ENCODE results near the gene KRCC1. TPM values are rescaled to one million over a fixed set of nuclear protein-coding genes. Genes with fewer than 3 reads are reported as not detected.
"Not testable (repeated sequence)": the region's sequence is repeated elsewhere in the genome, so short reads cannot be mapped to it uniquely, and the experiment has no call there.

The KRCC1 gene
- total RNA-seq, 2 donors from 2014 or later = 9.2 to 14.8 TPM

DNA sequence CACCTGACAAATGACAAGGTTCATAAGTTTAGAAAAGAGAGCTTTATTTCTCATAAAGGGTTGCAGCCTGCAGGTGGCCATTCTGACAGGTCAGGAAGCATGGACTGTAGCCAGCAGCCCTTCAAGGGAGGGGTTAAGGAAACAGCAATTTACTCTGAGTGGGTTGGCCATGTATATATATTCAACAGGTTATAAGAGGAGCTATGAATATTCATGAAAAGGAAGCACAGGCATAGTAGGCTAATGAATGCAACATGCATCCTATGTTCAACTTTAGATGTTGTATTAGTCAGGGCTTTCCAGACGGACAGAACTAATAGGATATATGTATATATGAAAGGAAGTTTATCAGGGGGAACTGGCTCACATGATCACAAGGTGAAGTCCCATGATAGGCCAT is 59.8 kb downstream of the KRCC1 start:
- H3K27ac ChIP-seq = no peak overlapping the region
- H3K4me1 ChIP-seq = no peaks in the 10 kb centered on the region
- 44 to 63% methylated on average over 1 of the region's 1 CpG for WGBS, 2 donors
- H3K36me3 ChIP-seq (replicated peaks in 1 of 2; ENCODE audit: insufficient read depth in 1 of 2, low read depth in 2 of 2) = no peaks in the 10 kb centered on the region
- H3K4me3 ChIP-seq = no peak overlapping the region
- intact Hi-C loops (cut with DNase I) = no loop called here
- no peaks in the 10 kb centered on the region for H3K9me3 ChIP-seq
- no peaks in the 10 kb centered on the region for H3K27me3 ChIP-seq
- no peak for TF ChIP-seq CTCF (IDR thresholded peaks at IDR 0.05)
- DNase-seq (no peak), ATAC-seq (no peak)

DNA sequence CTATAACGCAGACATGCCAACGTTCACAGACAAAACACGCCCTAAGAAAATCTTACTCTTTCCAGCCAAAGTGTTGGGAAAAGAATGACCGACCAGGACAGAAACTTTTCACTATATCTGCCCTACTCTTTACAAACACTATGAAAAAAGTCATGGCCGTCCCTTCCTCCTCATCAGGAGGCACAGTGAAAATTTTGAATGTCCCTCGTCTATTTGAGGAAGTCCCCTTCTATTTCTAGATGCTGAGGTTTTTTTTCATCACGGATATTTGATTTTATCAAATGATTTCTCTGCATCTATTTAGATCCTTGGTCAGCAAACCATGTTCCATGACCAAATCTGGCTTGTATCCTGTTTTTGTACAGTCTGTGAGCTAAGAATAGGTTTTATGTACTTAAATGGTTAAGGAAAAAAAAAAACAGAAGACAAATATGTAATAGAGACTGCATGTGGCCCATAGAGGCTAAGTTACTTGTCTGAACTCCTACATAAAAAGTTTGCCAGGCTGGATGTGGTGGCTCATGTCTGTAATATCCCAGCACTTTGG is 61.2 kb downstream of the KRCC1 start:
- H3K4me1 ChIP-seq; H3K27ac ChIP-seq; intact Hi-C loops (cut with DNase I); H3K4me3 ChIP-seq; H3K36me3 ChIP-seq (replicated peaks in 1 of 2; ENCODE audit: insufficient read depth in 1 of 2, low read depth in 2 of 2); ATAC-seq; H3K27me3 ChIP-seq; H3K9me3 ChIP-seq; DNase-seq: not testable (repeated sequence)
- 72% methylated on average over 7 of the region's 7 CpGs for WGBS, 2 donors

GRCh38 chr2:87992569-87992968 is 63.0 kb downstream of the KRCC1 start:
- H3K4me1 ChIP-seq; H3K27me3 ChIP-seq; H3K27ac ChIP-seq; H3K4me3 ChIP-seq; H3K9me3 ChIP-seq; ATAC-seq; H3K36me3 ChIP-seq (replicated peaks in 1 of 2; ENCODE audit: insufficient read depth in 1 of 2, low read depth in 2 of 2); DNase-seq; intact Hi-C loops (cut with DNase I): not testable (repeated sequence)
- WGBS, 2 donors = 0% methylated on average over 1 of the region's 3 CpGs; no CpG with 5 or more reads in 1 of the 2 donors

DNA sequence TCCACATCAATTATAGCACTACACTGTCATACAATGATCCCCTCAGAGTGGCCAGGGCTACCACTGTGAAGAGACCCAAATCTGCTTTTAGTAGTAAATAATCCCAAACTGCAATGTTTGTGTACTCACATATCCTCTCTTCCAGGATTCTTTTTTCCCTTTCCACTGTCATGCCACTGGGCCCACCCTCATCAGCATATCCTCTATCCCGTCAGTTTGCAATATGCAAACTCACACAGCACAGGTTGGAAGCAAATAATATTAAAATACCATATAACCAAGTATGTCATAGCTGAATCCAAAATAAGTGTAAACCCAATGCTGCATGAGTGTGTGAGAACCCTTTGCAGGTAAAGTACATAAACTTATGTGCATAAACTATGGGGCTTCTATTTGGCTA is 68.1 kb downstream of the KRCC1 start:
- H3K4me1 ChIP-seq; DNase-seq; intact Hi-C loops (cut with DNase I); H3K27me3 ChIP-seq; H3K9me3 ChIP-seq; ATAC-seq; H3K36me3 ChIP-seq (replicated peaks in 1 of 2; ENCODE audit: insufficient read depth in 1 of 2, low read depth in 2 of 2); H3K4me3 ChIP-seq; H3K27ac ChIP-seq: not testable (repeated sequence)
- WGBS, 2 donors = no CpG with 5 or more reads among the region's 1 CpG

DNA sequence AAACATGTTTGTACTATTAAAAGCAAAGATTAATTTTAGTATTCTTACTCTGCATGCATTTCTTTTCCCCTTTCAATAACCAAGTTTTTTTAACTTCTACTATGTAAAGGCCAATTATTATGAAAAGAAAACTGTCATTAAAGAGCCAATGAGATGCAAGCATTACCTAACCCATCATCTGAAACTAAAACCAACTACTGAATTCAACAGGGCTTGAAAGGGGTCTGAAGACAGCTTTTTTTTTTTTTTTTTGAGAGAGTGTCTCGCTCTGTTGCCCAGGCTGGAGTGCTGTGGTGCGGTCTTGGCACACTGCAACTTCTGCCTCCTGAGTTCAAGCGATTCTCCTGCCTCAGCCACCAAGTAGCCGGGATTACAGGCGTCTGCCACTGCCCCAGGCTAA is 69.7 kb downstream of the KRCC1 start:
- H3K9me3 ChIP-seq; H3K27me3 ChIP-seq; H3K36me3 ChIP-seq (replicated peaks in 1 of 2; ENCODE audit: insufficient read depth in 1 of 2, low read depth in 2 of 2); H3K4me1 ChIP-seq; intact Hi-C loops (cut with DNase I); H3K4me3 ChIP-seq; H3K27ac ChIP-seq; DNase-seq; ATAC-seq: not testable (repeated sequence)
- 72% methylated on average over 5 of the region's 5 CpGs; no CpG with 5 or more reads in 1 of the 2 donors for WGBS, 2 donors

- H3K27ac ChIP-seq; H3K4me1 ChIP-seq; intact Hi-C loops (cut with DNase I); H3K9me3 ChIP-seq; H3K36me3 ChIP-seq (replicated peaks in 1 of 2; ENCODE audit: insufficient read depth in 1 of 2, low read depth in 2 of 2); H3K27me3 ChIP-seq; DNase-seq; ATAC-seq; H3K4me3 ChIP-seq: not testable (repeated sequence)
- no CpG with 5 or more reads among the region's 3 CpGs for WGBS, 2 donors
Measured at GRCh38 chr2:87981182-87981581, 74.4 kb downstream of the KRCC1 start.

Small RNA genes lying within 50 kb of the gene (microRNA-seq; reads per million reads assigned to microRNA genes)
- gene MIR4780 (ENCODE audit: borderline number of aligned reads in 2 of 2, borderline replicate concordance in 2 of 2) = 0.45 to 0.93 reads per million in 2 donors

Small RNA genes lying within 50 kb of the gene (small RNA-seq; reads per million reads assigned to genes)
- gene MIR4780 (0.75 reads per million, percentile 19 among the genes with 10 or more reads in this experiment), gene RNU2-63P (0.80 reads per million, percentile 23 among the genes with 10 or more reads in this experiment)

Other genes starting within 250 kb of the KRCC1 start
- gene RGPD2, start 230.0 kb downstream of the KRCC1 start, total RNA-seq = 10 to 100 TPM in 1 of 2 donors, 1 to 10 TPM in 1; 6.3 to 13.2 TPM
- gene RNU2-63P, start 39.2 kb downstream of the KRCC1 start, total RNA-seq = not detected
- not detected for gene SMYD1, start 12.0 kb upstream of the KRCC1 start, total RNA-seq
- gene FABP1, start 72.3 kb upstream of the KRCC1 start, total RNA-seq = not detected
- gene THNSL2, start 114.6 kb upstream of the KRCC1 start, total RNA-seq = 10 to 100 TPM; 16.3 to 24.4 TPM